CD4-positive, alpha-beta T cell treated with Interleukin-21 for 1 hour (primary cell): ENCODE results near the gene EPB41L2.
A peak's percentile ranks its signal among the peaks of the same experiment; 100 is the strongest.
"Not testable (repeated sequence)": the region's sequence is repeated elsewhere in the genome, so short reads cannot be mapped to it uniquely, and the experiment has no call there.

Source experiments
- DNase-seq: peaks from one replicate; pipeline ENCODE4 v3.0.0-alpha.2; 2020

The EPB41L2 gene

GRCh38 chr6:130937942-130938604 lies 125.0 kb downstream of the EPB41L2 start:
- DNase-seq, result no peak

GRCh38 chr6:130936933-130937332 lies 126.1 kb downstream of the EPB41L2 start:
- no peak for DNase-seq

GRCh38 chr6:130935978-130936377 lies 127.1 kb downstream of the EPB41L2 start:
- DNase-seq, result no peak

- DNase-seq, result no peak
These were observed 128.0 kb downstream of the EPB41L2 start for GRCh38 chr6:130934848-130935585.

- no peak for DNase-seq
These were observed 129.3 kb downstream of the EPB41L2 start for GRCh38 chr6:130933712-130934200.

GRCh38 chr6:130932921-130933320 lies 130.1 kb downstream of the EPB41L2 start:
- no peak for DNase-seq

GRCh38 chr6:130932438-130932837 lies 130.6 kb downstream of the EPB41L2 start:
- no peak for DNase-seq

- DNase-seq, result no peak
These were observed 131.4 kb downstream of the EPB41L2 start for GRCh38 chr6:130931683-130932082.

GRCh38 chr6:130929036-130929678 lies 133.9 kb downstream of the EPB41L2 start:
- no peak for DNase-seq

GRCh38 chr6:130928158-130928912 lies 134.7 kb downstream of the EPB41L2 start:
- no peak for DNase-seq

GRCh38 chr6:130927305-130927704 lies 135.7 kb downstream of the EPB41L2 start:
- no peak for DNase-seq

- no peak for DNase-seq
These were observed 139.7 kb downstream of the EPB41L2 start for GRCh38 chr6:130923350-130923749.

- DNase-seq, result no peak
These were observed 140.1 kb downstream of the EPB41L2 start for GRCh38 chr6:130922922-130923321.

- DNase-seq, result no peak
These were observed 142.1 kb downstream of the EPB41L2 start for GRCh38 chr6:130920969-130921368.

- no peak for DNase-seq
These were observed 144.9 kb downstream of the EPB41L2 start for GRCh38 chr6:130918171-130918570.

GRCh38 chr6:130915606-130916005 lies 147.4 kb downstream of the EPB41L2 start:
- not testable (repeated sequence) for DNase-seq

GRCh38 chr6:130913120-130913519 lies 149.9 kb downstream of the EPB41L2 start:
- DNase-seq, result peak; percentile 10

GRCh38 chr6:130912434-130912833 lies 150.6 kb downstream of the EPB41L2 start:
- DNase-seq, result no peak

- no peak for DNase-seq
These were observed 154.1 kb downstream of the EPB41L2 start for GRCh38 chr6:130908958-130909357.

- DNase-seq, result no peak
These were observed 154.9 kb downstream of the EPB41L2 start for GRCh38 chr6:130908188-130908587.

- no peak for DNase-seq
These were observed 155.4 kb downstream of the EPB41L2 start for GRCh38 chr6:130907687-130908086.

- no peak for DNase-seq
These were observed 156.2 kb downstream of the EPB41L2 start for GRCh38 chr6:130906736-130907381.

GRCh38 chr6:130903602-130904001 lies 159.4 kb downstream of the EPB41L2 start:
- no peak for DNase-seq
